ENCODE measurements around the gene FAS.

FAS gene

GRCh38 chr10:88990384-88991160, at the start of gene FAS:
TSS of gene FAS (plus strand) at chr10:88990798. CDS start at chr10:88990877, 79 bp downstream.
- no peak for DNase-seq

DNA sequence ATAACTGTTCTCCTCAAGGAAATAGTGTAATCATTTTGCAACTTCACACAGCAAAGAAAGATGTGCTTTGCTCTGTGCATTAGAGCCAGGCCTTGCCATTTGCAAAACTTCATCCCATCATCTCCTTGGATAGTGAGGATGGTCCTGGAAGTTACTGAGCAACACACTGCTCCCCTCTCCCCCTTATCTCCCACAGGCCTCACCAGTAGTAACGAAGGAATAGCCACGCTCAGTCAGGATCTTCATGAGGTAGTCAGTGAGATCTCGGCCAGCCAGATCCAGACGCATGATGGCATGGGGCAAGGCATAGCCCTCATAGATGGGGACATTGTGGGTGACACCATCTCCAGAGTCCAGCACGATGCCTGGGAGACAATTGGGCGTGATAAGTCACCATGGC, 49.6 kb upstream of the FAS start:
- no peak for DNase-seq

- no peak for DNase-seq
Observed at GRCh38 chr10:88943778-88944177, 46.8 kb upstream of the FAS start.

- DNase-seq: no peak
Observed at GRCh38 chr10:88944813-88945212, 45.8 kb upstream of the FAS start.

DNA sequence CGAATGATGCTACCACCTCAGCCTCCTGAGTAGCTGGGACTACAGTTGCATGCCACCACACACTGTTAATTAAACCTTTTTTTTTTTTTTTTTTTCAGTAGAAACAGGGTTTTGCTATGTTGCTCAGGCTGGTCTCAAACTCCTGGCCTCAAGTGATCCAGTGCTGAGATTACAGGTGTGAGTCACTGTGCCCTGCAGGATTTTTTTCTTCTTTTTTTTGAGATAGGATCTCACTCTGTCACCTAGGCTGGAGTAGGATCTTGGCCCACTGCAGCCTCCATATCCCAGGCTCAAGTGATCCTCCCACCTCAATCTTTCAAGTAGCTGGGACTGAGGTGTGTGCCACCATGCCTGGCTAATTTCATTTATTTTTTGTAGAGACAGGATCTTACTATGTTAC, 44.4 kb upstream of the FAS start:
- no peak for DNase-seq

- DNase-seq: no peak
Observed at GRCh38 chr10:88946965-88947590, 43.5 kb upstream of the FAS start.

GRCh38 chr10:88949051-88949450, 41.5 kb upstream of the FAS start:
- no peak for DNase-seq

GRCh38 chr10:88949912-88950837, 40.4 kb upstream of the FAS start:
- DNase-seq: no peak

DNA sequence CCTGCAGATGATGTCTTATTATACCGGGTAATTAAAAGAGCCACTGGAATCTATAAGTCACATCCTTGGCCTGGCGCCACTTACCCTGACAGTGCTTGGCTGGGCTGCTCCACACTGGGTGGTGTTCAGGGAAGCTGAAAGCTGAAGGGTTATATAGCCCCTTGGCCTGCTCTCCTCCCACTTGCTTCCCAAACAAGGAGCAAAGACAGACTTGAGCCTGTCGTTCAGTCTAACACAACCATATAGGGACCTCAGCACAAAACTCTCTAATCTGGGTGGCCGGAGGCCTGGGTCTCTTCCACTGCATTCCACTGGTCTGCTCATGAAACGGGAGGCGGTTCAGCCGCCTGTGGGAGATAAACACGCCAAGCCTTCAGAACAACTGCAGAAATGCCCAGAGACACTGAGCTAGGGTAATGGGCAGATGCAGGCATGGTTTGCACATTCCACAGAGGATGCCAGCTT, 37.9 kb upstream of the FAS start, which contains the start of gene ACTA2:
TSS of gene ACTA2 (minus strand) at position 127 of the 465 bp plus-strand sequence. CDS start 3,843 bp downstream, outside the sequence.
- no peak for DNase-seq

DNA sequence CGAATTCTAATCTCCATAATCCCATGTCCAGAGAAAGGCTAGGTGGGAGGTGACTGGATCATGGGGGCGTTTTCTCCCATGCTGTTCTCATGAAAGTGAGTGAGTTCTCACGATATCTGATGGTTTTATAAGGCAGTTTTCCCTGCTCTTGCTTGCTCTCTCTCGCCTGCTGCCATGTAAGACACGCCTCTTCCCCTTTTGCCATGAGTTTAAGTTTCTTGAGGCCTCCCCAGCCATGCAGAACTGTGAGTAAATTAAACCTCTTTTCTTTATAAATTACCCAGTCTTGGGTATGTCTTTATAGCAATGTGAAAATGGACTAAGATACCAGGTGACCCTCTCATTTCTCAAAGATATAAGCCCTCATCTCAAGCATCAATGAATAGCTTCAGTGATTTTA, 36.9 kb upstream of the FAS start:
- no peak for DNase-seq

GRCh38 chr10:88954458-88955083, 36.0 kb upstream of the FAS start:
- no peak for DNase-seq

- no peak for DNase-seq
Observed at GRCh38 chr10:88957381-88957780, 33.2 kb upstream of the FAS start.

GRCh38 chr10:88958721-88959120, 31.9 kb upstream of the FAS start:
- DNase-seq: no peak

GRCh38 chr10:88960802-88961201, 29.8 kb upstream of the FAS start:
- no peak for DNase-seq

- no peak for DNase-seq
Observed at GRCh38 chr10:88961266-88961665, 29.3 kb upstream of the FAS start.

DNA sequence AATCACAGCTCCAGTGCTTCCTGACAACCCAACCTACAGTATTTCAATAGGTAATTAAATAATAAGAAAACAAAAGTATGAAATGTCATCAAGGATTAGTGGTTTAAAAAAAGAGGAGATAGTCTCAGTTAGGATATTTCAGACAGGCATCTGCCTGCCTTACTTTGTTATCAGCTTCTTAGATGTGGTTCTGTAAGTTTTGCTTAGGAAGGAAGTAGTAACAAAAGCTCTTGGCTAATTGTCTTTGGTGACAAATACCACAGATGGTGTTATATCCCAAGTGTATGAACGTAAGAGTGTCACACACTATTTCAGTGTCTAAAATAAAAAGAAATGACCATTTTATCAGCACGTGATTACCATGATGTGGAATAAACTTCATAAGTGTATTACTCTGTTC, 28.3 kb upstream of the FAS start:
- DNase-seq: no peak

DNA sequence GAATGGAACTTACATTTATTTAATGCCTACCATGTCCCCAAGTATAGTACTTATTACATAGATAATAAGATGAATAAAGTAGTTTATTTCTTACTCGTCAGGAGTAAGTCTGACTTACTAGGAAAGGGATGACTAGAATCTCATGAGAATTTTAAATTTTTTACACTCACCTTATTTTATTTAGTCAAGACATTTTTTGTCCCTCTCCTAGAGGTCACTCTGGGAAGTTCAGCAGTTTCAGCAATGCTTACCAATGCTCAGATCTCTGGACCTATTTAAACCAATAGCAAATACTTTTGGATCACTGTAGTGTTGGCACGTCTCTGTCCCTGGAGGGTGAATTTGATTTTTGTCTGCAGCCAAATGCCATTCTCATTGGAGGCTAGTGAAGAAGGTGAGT, 27.3 kb upstream of the FAS start:
- DNase-seq: no peak

GRCh38 chr10:88964360-88964759, 26.2 kb upstream of the FAS start:
- DNase-seq: no peak

GRCh38 chr10:88964869-88965415, 25.7 kb upstream of the FAS start:
- DNase-seq: no peak

- DNase-seq: no peak
Observed at GRCh38 chr10:88966797-88967196, 23.8 kb upstream of the FAS start.

- no peak for DNase-seq
Observed at GRCh38 chr10:88968391-88968790, 22.2 kb upstream of the FAS start.

- DNase-seq: no peak
Observed at GRCh38 chr10:88971221-88972061, 19.2 kb upstream of the FAS start.

Measured in NCI-H1048 (cell line).